PFSK-1 (cell line): ENCODE measurements around the gene CEP63.

Experiments used
- FOXP2 ChIP-seq: optimal IDR thresholded peaks from 2 replicates; pipeline ENCODE3; 2011; ENCODE audit warnings: borderline replicate concordance, control low read depth, inconsistent platforms; ENCODE audit not compliant: insufficient read depth; ENCODE audit errors: extremely low read length, extremely low read depth
- POLR2AphosphoS5 ChIP-seq: IDR thresholded peaks from 2 replicates; pipeline ENCODE4 v1.6.1; 2012; ENCODE audit warnings: low read depth, mild to moderate bottlenecking, control low read depth, low read length, moderate library complexity
- SIN3A ChIP-seq: IDR thresholded peaks from 2 replicates; pipeline ENCODE4 v1.6.1; 2012; ENCODE audit warnings: mild to moderate bottlenecking, low read length, moderate library complexity, borderline replicate concordance; ENCODE audit not compliant: insufficient read depth
- TAF1 ChIP-seq: IDR thresholded peaks from 2 replicates; pipeline ENCODE4 v1.6.1; 2012; ENCODE audit warnings: low read length, control low read depth, borderline replicate concordance; ENCODE audit not compliant: insufficient read depth
- TF ChIP-seq, protein P1 (sequence below), 2 experiments: IDR thresholded peaks; 2 replicates each; pipeline versions ENCODE4 v1.6.1 to v1.8.0; 2011 to 2012; ENCODE audit warnings: low read depth in 2 of 2, low read length in 2 of 2, control low read depth in 1 of 2, inconsistent platforms in 1 of 2, mild to moderate bottlenecking in 1 of 2, moderate library complexity in 1 of 2; ENCODE audit not compliant: insufficient read depth in 1 of 2

Gene CEP63

DNA sequence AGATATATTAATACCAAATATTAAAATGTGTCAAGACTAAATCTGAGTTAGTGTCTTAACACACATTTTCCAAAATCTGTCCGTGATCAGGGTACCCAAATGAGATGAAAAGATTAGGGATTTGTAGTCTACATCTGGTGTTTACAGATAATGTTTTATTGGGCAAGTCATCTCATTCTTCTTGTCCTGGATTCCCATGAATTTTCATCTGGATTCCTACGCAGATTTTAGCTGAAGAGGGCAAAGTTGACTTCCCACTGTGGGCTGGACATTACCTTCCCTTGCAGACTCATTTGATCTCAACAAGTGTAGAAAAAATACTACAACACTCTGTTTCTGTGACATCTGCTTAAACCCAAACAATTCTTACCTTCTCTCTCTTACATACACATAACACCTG, 79.1 kb downstream of the CEP63 start:
- TF ChIP-seq FOXP2 (no peak), POLR2AphosphoS5 (no peak), SIN3A (no peak)
- TF ChIP-seq, protein P1, sequence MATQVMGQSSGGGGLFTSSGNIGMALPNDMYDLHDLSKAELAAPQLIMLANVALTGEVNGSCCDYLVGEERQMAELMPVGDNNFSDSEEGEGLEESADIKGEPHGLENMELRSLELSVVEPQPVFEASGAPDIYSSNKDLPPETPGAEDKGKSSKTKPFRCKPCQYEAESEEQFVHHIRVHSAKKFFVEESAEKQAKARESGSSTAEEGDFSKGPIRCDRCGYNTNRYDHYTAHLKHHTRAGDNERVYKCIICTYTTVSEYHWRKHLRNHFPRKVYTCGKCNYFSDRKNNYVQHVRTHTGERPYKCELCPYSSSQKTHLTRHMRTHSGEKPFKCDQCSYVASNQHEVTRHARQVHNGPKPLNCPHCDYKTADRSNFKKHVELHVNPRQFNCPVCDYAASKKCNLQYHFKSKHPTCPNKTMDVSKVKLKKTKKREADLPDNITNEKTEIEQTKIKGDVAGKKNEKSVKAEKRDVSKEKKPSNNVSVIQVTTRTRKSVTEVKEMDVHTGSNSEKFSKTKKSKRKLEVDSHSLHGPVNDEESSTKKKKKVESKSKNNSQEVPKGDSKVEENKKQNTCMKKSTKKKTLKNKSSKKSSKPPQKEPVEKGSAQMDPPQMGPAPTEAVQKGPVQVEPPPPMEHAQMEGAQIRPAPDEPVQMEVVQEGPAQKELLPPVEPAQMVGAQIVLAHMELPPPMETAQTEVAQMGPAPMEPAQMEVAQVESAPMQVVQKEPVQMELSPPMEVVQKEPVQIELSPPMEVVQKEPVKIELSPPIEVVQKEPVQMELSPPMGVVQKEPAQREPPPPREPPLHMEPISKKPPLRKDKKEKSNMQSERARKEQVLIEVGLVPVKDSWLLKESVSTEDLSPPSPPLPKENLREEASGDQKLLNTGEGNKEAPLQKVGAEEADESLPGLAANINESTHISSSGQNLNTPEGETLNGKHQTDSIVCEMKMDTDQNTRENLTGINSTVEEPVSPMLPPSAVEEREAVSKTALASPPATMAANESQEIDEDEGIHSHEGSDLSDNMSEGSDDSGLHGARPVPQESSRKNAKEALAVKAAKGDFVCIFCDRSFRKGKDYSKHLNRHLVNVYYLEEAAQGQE (IDR thresholded peaks at IDR 0.05; ENCODE audit: insufficient read depth in 1 of 2, low read depth in 2 of 2, low read length in 2 of 2) = no peak

DNA sequence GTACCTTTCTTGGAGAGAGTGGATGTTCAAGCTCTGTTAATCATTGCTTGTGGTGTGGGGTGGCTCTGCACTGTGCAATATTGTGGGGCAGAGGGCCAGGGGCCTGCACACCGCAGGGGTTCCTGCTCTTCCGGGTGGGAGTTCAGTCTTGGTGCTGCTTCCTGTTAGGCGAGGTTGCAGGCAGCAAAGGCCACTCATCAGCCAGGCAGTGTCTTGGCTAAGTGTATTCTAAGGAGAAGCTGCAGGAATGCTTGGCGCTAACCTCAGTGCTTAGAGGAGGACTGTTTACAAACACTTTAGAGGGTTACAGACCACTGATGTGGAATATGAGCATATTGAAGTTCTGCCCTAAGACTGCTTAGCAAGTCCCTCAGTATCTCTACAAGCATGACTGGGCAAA, 81.7 kb downstream of the CEP63 start:
- TF ChIP-seq TAF1 (no peak), SIN3A (no peak), POLR2AphosphoS5 (no peak), FOXP2 (no peak)
- TF ChIP-seq, protein P1 (IDR thresholded peaks at IDR 0.05; ENCODE audit: insufficient read depth in 1 of 2, low read depth in 2 of 2, low read length in 2 of 2) = no peak

DNA sequence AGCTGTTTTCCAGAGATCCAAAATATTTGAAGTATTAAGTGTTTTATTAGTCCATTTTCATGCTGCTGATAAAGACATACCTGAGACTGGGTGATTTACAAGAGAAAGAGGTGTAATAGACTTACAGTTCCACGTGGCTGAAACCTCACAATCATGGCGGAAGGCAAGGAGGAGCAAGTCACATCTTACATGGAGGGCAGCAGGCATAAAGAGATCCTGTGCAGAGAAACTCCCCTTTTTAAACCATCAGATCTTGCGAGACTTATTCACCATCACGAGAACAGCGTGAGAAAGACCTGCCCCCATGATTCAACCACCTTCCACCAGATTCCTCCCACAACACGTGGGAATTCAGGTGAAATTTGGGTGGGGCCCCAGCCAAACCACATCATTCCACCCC, 82.9 kb downstream of the CEP63 start:
- TF ChIP-seq TAF1 = no peak
- no peak for TF ChIP-seq POLR2AphosphoS5
- TF ChIP-seq, protein P1 (IDR thresholded peaks at IDR 0.05; ENCODE audit: insufficient read depth in 1 of 2, low read depth in 2 of 2, low read length in 2 of 2) = no peak
- no peak for TF ChIP-seq FOXP2
- no peak for TF ChIP-seq SIN3A

DNA sequence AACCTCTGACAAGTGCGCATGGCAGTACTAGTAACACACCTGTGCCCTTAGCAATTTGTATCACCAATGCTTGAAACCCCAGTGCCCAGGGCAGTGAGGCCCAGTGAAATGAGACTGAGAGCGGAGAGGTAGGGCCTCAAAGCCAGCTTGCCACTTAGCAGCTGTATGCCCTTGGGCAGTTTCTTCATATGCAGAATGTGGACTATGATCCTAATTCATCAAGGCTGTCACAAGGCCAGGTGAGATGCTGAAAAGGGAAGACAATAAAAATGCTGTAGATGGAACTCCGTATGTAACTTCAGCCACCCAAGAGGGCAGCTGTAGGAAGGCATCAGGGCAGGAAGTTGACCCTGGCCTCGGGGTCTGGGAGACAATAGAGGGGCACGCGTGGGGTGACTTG, 90.6 kb downstream of the CEP63 start:
- TF ChIP-seq FOXP2 (no peak), POLR2AphosphoS5 (no peak), SIN3A (no peak), TAF1 (no peak)
- TF ChIP-seq, protein P1 (IDR thresholded peaks at IDR 0.05; ENCODE audit: insufficient read depth in 1 of 2, low read depth in 2 of 2, low read length in 2 of 2) = no peak

DNA sequence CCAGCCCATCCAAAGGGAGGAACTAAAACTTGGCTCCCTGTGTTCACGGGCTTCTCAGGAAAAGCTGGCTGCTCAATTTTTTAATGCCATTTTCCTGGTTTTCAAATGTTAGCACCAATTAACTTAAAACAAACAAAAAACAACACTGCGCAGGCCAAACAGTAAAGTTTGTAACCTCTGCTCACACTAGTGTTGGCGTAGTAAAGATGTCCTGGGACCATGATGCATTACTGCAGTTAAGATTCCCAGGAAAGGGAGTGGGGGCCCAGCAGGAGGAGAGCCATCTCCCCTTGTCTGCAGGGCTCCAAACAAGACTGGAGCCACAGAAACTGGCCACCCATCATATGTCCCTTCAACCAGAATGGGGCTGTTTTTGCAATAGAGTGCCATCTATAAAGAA, 91.0 kb downstream of the CEP63 start:
- TF ChIP-seq POLR2AphosphoS5 (no peak), TAF1 (no peak), SIN3A (no peak), FOXP2 (no peak)
- TF ChIP-seq, protein P1 (IDR thresholded peaks at IDR 0.05; ENCODE audit: insufficient read depth in 1 of 2, low read depth in 2 of 2, low read length in 2 of 2) = no peak
